H1 (cell line): Measurements from ENCODE around the gene ZC3H18. TPM values are rescaled to one million over a fixed set of nuclear protein-coding genes. Genes with fewer than 3 reads are reported as not detected.

Experiments
- CTCF ChIA-PET: fragments of 300-600 bp; sonication (Branson Sonifier 250); formaldehyde crosslinking; loops from one replicate; lab custom pipeline; 2021; ENCODE audit not compliant: partially characterized antibody; lab: Charles Lee
- POLR2A ChIA-PET: fragments of 300-600 bp; sonication (Branson Sonifier 250); formaldehyde crosslinking; loops from one replicate; lab custom pipeline; 2021; ENCODE audit warnings: inconsistent platforms; ENCODE audit not compliant: partially characterized antibody; lab: Charles Lee
- DNase-seq, 2 experiments: peaks; one replicate each; pipeline versions ENCODE4 v3.0.0 to v3.0.0-alpha.2; 2010 to 2022; ENCODE audit warnings: low spot score in 2 of 2, low read depth in 1 of 2, mixed read lengths in 1 of 2
- FAIRE-seq: peaks from 2 replicates; lab custom pipeline; 2011; peaks lifted over from hg19 to GRCh38; lab: Jason Lieb, UNC
- H2AFZ ChIP-seq: 2 replicates; pipeline ENCODE4 v1.8.1; 2012; ENCODE audit warnings: low read length, inconsistent platforms
- H2AK5ac ChIP-seq: 2 replicates; pipeline ENCODE4 v1.6.1; 2013; ENCODE audit warnings: low read depth, low read length
- H2BK120ac ChIP-seq: replicated peaks from 2 replicates; pipeline ENCODE3; 2013; ENCODE audit warnings: low read depth, low read length, inconsistent platforms
- H2BK12ac ChIP-seq: 2 replicates; pipeline ENCODE4 v1.6.1; 2013; ENCODE audit warnings: low read depth, low read length
- H2BK15ac ChIP-seq: 2 replicates; pipeline ENCODE4 v1.6.1; 2013; ENCODE audit warnings: low read length
- H2BK20ac ChIP-seq: 2 replicates; pipeline ENCODE4 v1.6.1; 2013; ENCODE audit warnings: low read length
- H2BK5ac ChIP-seq: 2 replicates; pipeline ENCODE4 v1.6.1; 2013; ENCODE audit warnings: low read depth, low read length
- H3K14ac ChIP-seq: 2 replicates; pipeline ENCODE4 v1.6.1; 2013; ENCODE audit warnings: inconsistent platforms; ENCODE audit not compliant: insufficient read length
- H3K18ac ChIP-seq: 2 replicates; pipeline ENCODE4 v1.6.1; 2013; ENCODE audit warnings: low read length; ENCODE audit errors: extremely low read depth
- H3K23ac ChIP-seq: 2 replicates; pipeline ENCODE4 v1.6.1; 2013; ENCODE audit warnings: inconsistent platforms; ENCODE audit not compliant: insufficient read length
- H3K23me2 ChIP-seq: 2 replicates; pipeline ENCODE4 v1.6.1; 2013; ENCODE audit warnings: low read depth, low read length
- H3K27ac ChIP-seq: 2 replicates; pipeline ENCODE4 v1.6.1; 2011; ENCODE audit warnings: low read depth, low read length, inconsistent platforms
- H3K27me3 ChIP-seq, 4 experiments: replicated peaks in 1 of 4; 1 replicate in 1 of 4; 2 replicates in 3 of 4; pipeline versions ENCODE4 v1.6.1 to v1.8.1; 2011 to 2013; ENCODE audit warnings: low read length in 3 of 4, mild to moderate bottlenecking in 3 of 4, inconsistent platforms in 2 of 4, mixed read lengths in 2 of 4, moderate library complexity in 1 of 4; ENCODE audit not compliant: control insufficient read depth in 3 of 4, insufficient read depth in 3 of 4; ENCODE audit errors: extremely low read depth in 1 of 4
- H3K36me3 ChIP-seq, 4 experiments: 2 replicates each; pipeline versions ENCODE4 v1.6.1 to v1.8.1; 2011 to 2013; ENCODE audit warnings: mild to moderate bottlenecking in 4 of 4, low read length in 3 of 4, moderate library complexity in 2 of 4, control low read depth in 1 of 4, inconsistent platforms in 1 of 4; ENCODE audit not compliant: insufficient read depth in 4 of 4, control insufficient read depth in 2 of 4
- H3K4ac ChIP-seq: replicated peaks from 2 replicates; pipeline ENCODE3; 2013; ENCODE audit warnings: low read length, low read depth, mixed read lengths, inconsistent platforms; ENCODE audit not compliant: insufficient read length
- H3K4me1 ChIP-seq, 4 experiments: replicated peaks in 1 of 4; 1 replicate in 1 of 4; 2 replicates in 3 of 4; pipeline versions ENCODE4 v1.6.1 to v1.8.1; 2011 to 2013; ENCODE audit warnings: low read length in 3 of 4, inconsistent platforms in 2 of 4, mixed read lengths in 1 of 4; ENCODE audit not compliant: insufficient read depth in 4 of 4, control insufficient read depth in 3 of 4
- H3K4me2 ChIP-seq, 2 experiments: 2 replicates each; pipeline versions ENCODE4 v1.6.1 to v1.8.1; 2011 to 2013; ENCODE audit warnings: low read depth in 2 of 2, low read length in 2 of 2, control low read depth in 1 of 2, inconsistent platforms in 1 of 2, mild to moderate bottlenecking in 1 of 2; ENCODE audit not compliant: insufficient read depth in 1 of 2
- H3K4me3 ChIP-seq, 4 experiments: fragments of 200-600, 300-600 bp in 1 of 4; sonication (generic), shearing (Covaris generic), sonication (Bioruptor Twin) in 1 of 4; 2 replicates each; pipeline versions ENCODE4 v1.5.1 to v1.8.1; 2011 to 2016; ENCODE audit warnings: low read length in 4 of 4, low read depth in 3 of 4, control low read depth in 2 of 4, inconsistent platforms in 2 of 4, mild to moderate bottlenecking in 2 of 4, mixed read lengths in 1 of 4, moderate library complexity in 1 of 4; ENCODE audit not compliant: insufficient read depth in 2 of 4; ENCODE audit errors: extremely low read depth in 1 of 4
- H3K56ac ChIP-seq: replicated peaks from 2 replicates; pipeline ENCODE3; 2013; ENCODE audit warnings: low read depth, mild to moderate bottlenecking, mixed read lengths, low read length, inconsistent platforms; ENCODE audit not compliant: insufficient read length
- H3K79me1 ChIP-seq: 2 replicates; pipeline ENCODE4 v1.6.1; 2013; ENCODE audit warnings: low read depth, low read length, control low read depth
- H3K79me2 ChIP-seq, 2 experiments: 2 replicates each; pipeline versions ENCODE4 v1.6.1 to v1.8.1; 2012 to 2013; ENCODE audit warnings: low read length in 2 of 2, mild to moderate bottlenecking in 2 of 2, inconsistent platforms in 1 of 2; ENCODE audit not compliant: insufficient read depth in 2 of 2, control insufficient read depth in 1 of 2
- H3K9ac ChIP-seq, 4 experiments: replicated peaks in 1 of 4; 1 replicate in 1 of 4; 2 replicates in 3 of 4; pipeline versions ENCODE4 v1.6.1 to v1.8.1; 2011 to 2013; ENCODE audit warnings: low read depth in 3 of 4, low read length in 3 of 4, control low read depth in 2 of 4, mild to moderate bottlenecking in 2 of 4, moderate library complexity in 2 of 4, inconsistent platforms in 1 of 4; ENCODE audit errors: extremely low read depth in 1 of 4
- H3K9me3 ChIP-seq, 2 experiments: 2 replicates each; pipeline versions ENCODE4 v1.6.1 to v1.8.1; 2012 to 2013; ENCODE audit warnings: mild to moderate bottlenecking in 2 of 2, moderate library complexity in 2 of 2, control low read depth in 1 of 2, inconsistent platforms in 1 of 2, low read depth in 1 of 2, low read length in 1 of 2, mixed read lengths in 1 of 2; ENCODE audit not compliant: insufficient read depth in 2 of 2
- H4K20me1 ChIP-seq, 2 experiments: replicated peaks in 1 of 2; 2 replicates each; pipeline versions ENCODE3 to v1.8.1; 2011 to 2013; ENCODE audit warnings: inconsistent platforms in 2 of 2, low read length in 2 of 2, mild to moderate bottlenecking in 1 of 2; ENCODE audit not compliant: insufficient read depth in 2 of 2, control insufficient read depth in 1 of 2
- H4K5ac ChIP-seq: 2 replicates; pipeline ENCODE4 v1.6.1; 2013; ENCODE audit warnings: low read length, low read depth, mixed read lengths, inconsistent platforms; ENCODE audit not compliant: insufficient read length
- H4K8ac ChIP-seq: 2 replicates; pipeline ENCODE4 v1.8.0; 2013; ENCODE audit warnings: mild to moderate bottlenecking, moderate library complexity, low read length, inconsistent platforms; ENCODE audit not compliant: insufficient read depth; ENCODE audit errors: extremely low read depth
- H4K91ac ChIP-seq: replicated peaks from 2 replicates; pipeline ENCODE3; 2013; ENCODE audit warnings: low read length, mixed read lengths, inconsistent platforms; ENCODE audit not compliant: insufficient read length
- BACH1 ChIP-seq: IDR thresholded peaks from 2 replicates; pipeline ENCODE4 v1.6.1; 2012; ENCODE audit warnings: low read length, improper control_type of control experiment
- CBX5 ChIP-seq: fragments of 300-800, 300-1000 bp; sonication (generic); IDR thresholded peaks from 2 replicates; pipeline ENCODE4 v1.7.1; 2016; ENCODE audit warnings: antibody characterized with exemption, low read length, low read depth
- CEBPB ChIP-seq: IDR thresholded peaks from 2 replicates; pipeline ENCODE4 v1.6.1; 2012; ENCODE audit warnings: low read depth, low read length
- CTBP2 ChIP-seq: IDR thresholded peaks from 2 replicates; pipeline ENCODE4 v1.7.0; 2011; ENCODE audit warnings: borderline replicate concordance, mild to moderate bottlenecking, moderate library complexity, mixed read lengths, low read length; ENCODE audit not compliant: insufficient read depth, insufficient read length
- E2F6 ChIP-seq: IDR thresholded peaks from 2 replicates; pipeline ENCODE4 v1.6.1; 2012; ENCODE audit warnings: inconsistent platforms
- HDAC2 ChIP-seq, 2 experiments: fragments of 300-600 bp in 1 of 2; sonication (generic) in 1 of 2; IDR thresholded peaks; 2 replicates each; pipeline ENCODE4 v1.6.1; 2011 to 2012; ENCODE audit warnings: low read depth in 2 of 2, low read length in 2 of 2, mild to moderate bottlenecking in 2 of 2, moderate library complexity in 2 of 2, borderline replicate concordance in 1 of 2, inconsistent platforms in 1 of 2
- KDM5A ChIP-seq: fragments of 200-600 bp; IDR thresholded peaks from 2 replicates; pipeline ENCODE4 v1.7.1; 2012; ENCODE audit warnings: mild to moderate bottlenecking, low read length, inconsistent platforms, mixed read lengths
- NANOG ChIP-seq: IDR thresholded peaks from 2 replicates; pipeline ENCODE4 v1.6.1; 2011; ENCODE audit warnings: low read length, low read depth, mild to moderate bottlenecking, inconsistent platforms; ENCODE audit not compliant: insufficient read depth, poor library complexity, severe bottlenecking
- PHF8 ChIP-seq: fragments of 200-600 bp; sonication (generic); conservative IDR thresholded peaks from 2 replicates; pipeline ENCODE4 v1.7.1; 2012; ENCODE audit warnings: low read depth, mild to moderate bottlenecking, inconsistent platforms, low read length, moderate library complexity
- POU5F1 ChIP-seq: IDR thresholded peaks from 2 replicates; pipeline ENCODE4 v1.6.1; 2011; ENCODE audit warnings: low read depth, mild to moderate bottlenecking, low read length, moderate library complexity
- SIRT6 ChIP-seq: IDR thresholded peaks from one replicate; pipeline ENCODE4 v1.7.1; 2012; ENCODE audit warnings: low read length, inconsistent platforms
- TAF1 ChIP-seq: IDR thresholded peaks from 2 replicates; pipeline ENCODE4 v1.6.1; 2011; ENCODE audit warnings: mild to moderate bottlenecking, low read depth, low read length
- WGBS, 2 experiments: shearing (Covaris generic) in 1 of 2; methylation state at CpG; one replicate each; pipeline versions ENCODE4 v1.1.6 to v1.1.7; 2013 to 2015; ENCODE audit warnings: low lambda C conversion rate in 2 of 2, mixed read lengths in 2 of 2, inconsistent platforms in 1 of 2, low coverage in 1 of 2, missing lambda C conversion rate in 1 of 2; ENCODE audit not compliant: insufficient replicate concordance in 2 of 2, insufficient coverage in 1 of 2, insufficient read length in 1 of 2; ENCODE audit errors: extremely low coverage in 1 of 2, missing lambda C conversion rate in 1 of 2; 5-methylcytosine and 5-hydroxymethylcytosine counted together
- polyA plus RNA-seq, 7 experiments: library from polyadenylated mRNA; depleted of rRNA in 3 of 7; stranded (reverse) in 5 of 7; unstranded in 2 of 7; fragments of >200 nt in 5 of 7; fragments of 200-250 nt in 2 of 7; gene quantifications; 1 replicate in 5 of 7; 2 replicates in 1 of 7; 4 replicates in 1 of 7; pipeline versions ENCODE4 v1.2.1 to v1.2.3, GENCODE V29; 2011 to 2013; ENCODE audit warnings: missing spikeins in 2 of 7, mixed read lengths in 2 of 7
- total RNA-seq: library from RNA; stranded (reverse); fragmentation: NEBNext Ultra II Directional; extraction: Animal tissue kit (Norgen Biotek cat#: 25700); gene quantifications from 2 replicates; pipeline ENCODE4 v1.2.1, GENCODE V29; 2021

The ZC3H18 gene
- total and polyA plus RNA-seq, 2 of the 8 experiments (the other 6 are each of a cell fraction or from before 2014, with no cell fraction given), result 12.1 to 73.2 TPM

- no peak overlapping the region for H2BK12ac ChIP-seq
- H2BK5ac ChIP-seq, result 0 out of 2 replicates have a peak overlapping the region, but pooled peaks have one; percentile 93
- H3K79me1 ChIP-seq, result peaks cover 7% of the 10 kb centered on the region
- H4K91ac ChIP-seq, result no peak overlapping the region
- peaks cover 6 to 20% of the 10 kb centered on the region in 2 experiments for H4K20me1 ChIP-seq
- H3K79me2 ChIP-seq, result peaks cover 16 to 45% of the 10 kb centered on the region in 2 experiments
- no peak overlapping the region for H3K23ac ChIP-seq
- H2AFZ ChIP-seq, result no peak overlapping the region
- ChIA-PET POLR2A (interaction anchor here (0.7 to 1.9 kb wide), 8 partner anchors 8 to 443 kb away, joined by 3 to 9 read pairs (median 4); partner anchors contain the start of gene MVD), CTCF (interaction anchor here (0.8 to 2.0 kb wide), 7 partner anchors 10 to 63 kb away, joined by 3 to 5 read pairs (median 4); no protein-coding TSS in a partner anchor)
- H3K9me3 ChIP-seq, result no peaks in the 10 kb centered on the region
- 1% methylated on average over 31 of the region's 35 CpGs; no CpG with 5 or more reads in 1 of the 2 experiments for WGBS, 2 experiments
- no peak overlapping the region for H2BK120ac ChIP-seq
- no peak overlapping the region for H3K4ac ChIP-seq
- peaks cover 8% of the 10 kb centered on the region for H3K23me2 ChIP-seq
- no peak overlapping the region for H3K27ac ChIP-seq
- no peak overlapping the region for H2BK20ac ChIP-seq
- peak overlapping the region; percentile 98 for H4K8ac ChIP-seq
- no peak overlapping the region for H3K56ac ChIP-seq
- H3K9ac ChIP-seq, result peak overlapping the region; percentile 87 to 96 (median 92)
- H3K4me1 ChIP-seq, result peaks cover 0 to 10% (median 5%) of the 10 kb centered on the region in 4 experiments; a peak in 5 of 7 replicates
- FAIRE-seq, result no peak
- H3K4me3 ChIP-seq, result peak overlapping the region; percentile 84 to 99 (median 86)
- no peak overlapping the region for H2BK15ac ChIP-seq
- no peak for DNase-seq
- peaks cover 0 to 12% (median under 1%) of the 10 kb centered on the region in 4 experiments; a peak in 2 of 8 replicates for H3K36me3 ChIP-seq
- H4K5ac ChIP-seq, result no peak overlapping the region
- H2AK5ac ChIP-seq, result no peak overlapping the region
- no peak overlapping the region for H3K18ac ChIP-seq
- H3K14ac ChIP-seq, result no peak overlapping the region
- peaks cover 0 to 3% (median 0%) of the 10 kb centered on the region in 4 experiments; a peak in 1 of 7 replicates for H3K27me3 ChIP-seq
- H3K4me2 ChIP-seq, result peak overlapping the region; percentile 69 to 79
- TF ChIP-seq TAF1 (no peak), KDM5A (no peak), CEBPB (no peak), E2F6 (no peak), CTBP2 (no peak), NANOG (no peak), HDAC2 (IDR thresholded peaks at IDR 0.05; ENCODE audit: borderline replicate concordance in 1 of 2, low read depth in 2 of 2, low read length in 2 of 2) (peak in 1 of 2 experiments; percentile 35; a peak in 1 of 4 replicates), SIRT6 (no peak), POU5F1 (no peak), CBX5 (no peak), PHF8 (no peak), BACH1 (no peak)
These were observed 489 bp downstream of the ZC3H18 start for GRCh38 chr16:88570691-88571092.
